HCT116 (cell line): ENCODE measurements around the gene CEP57. TPM values are rescaled to one million over a fixed set of nuclear protein-coding genes. Genes with fewer than 3 reads are reported as not detected.

Experiments used
- ATAC-seq: fragments of 200-7000 bp; cut with Tn5 transposase; 2 replicates; pipeline ENCODE4 v1.9.1; 2020; ENCODE audit warnings: mild to moderate bottlenecking, moderate library complexity
- BruUV-seq: library from RNA; stranded (reverse); fragments of 400-500 nt; replicated peaks from 2 replicates; lab custom pipeline; 2021; lab: Mats Ljungman, UMichigan
- CTCF ChIA-PET: fragments of 300-600 bp; sonication (Branson Sonifier 250); formaldehyde crosslinking; loops from one replicate; lab custom pipeline; 2021; ENCODE audit warnings: antibody characterized with exemption; lab: Charles Lee
- POLR2A ChIA-PET: fragments of 300-600, 350-600 bp; sonication (Branson Sonifier 250); formaldehyde crosslinking; loops from one replicate; lab custom pipeline; 2021; ENCODE audit warnings: antibody characterized with exemption; lab: Charles Lee
- RAD21 ChIA-PET, 2 experiments: fragments of 300-600 bp; sonication (Branson Sonifier 250); formaldehyde crosslinking; loops; one replicate each; lab custom pipeline; 2023; ENCODE audit warnings: low total read pairs in 2 of 2; ENCODE audit not compliant: uncharacterized antibody in 2 of 2, unreplicated experiment in 2 of 2, low non-redundant PET in 1 of 2; lab: Charles Lee
- DNase-seq: peaks from one replicate; pipeline ENCODE4 v3.0.0-alpha.2; 2010; ENCODE audit warnings: low read depth, low spot score
- H2AFZ ChIP-seq: fragments of 200-600 bp; shearing (Covaris generic), sonication (generic); 2 replicates; pipeline ENCODE4 v1.6.1; 2017; ENCODE audit warnings: low read depth, mixed run types, mixed read lengths, antibody characterized with exemption, low read length; ENCODE audit not compliant: poor library complexity, severe bottlenecking
- H3K27ac ChIP-seq: 2 replicates; pipeline ENCODE4 v1.5.1; 2012; ENCODE audit warnings: low read depth, low read length
- H3K27me3 ChIP-seq: fragments of 200-600 bp; sonication (generic); 2 replicates; pipeline ENCODE4 v1.6.1; 2016; ENCODE audit warnings: mixed run types, low read length, mixed read lengths; ENCODE audit not compliant: insufficient read depth
- H3K36me3 ChIP-seq, 2 experiments: fragments of 200-500 bp in 1 of 2; fragments of 200-600 bp in 1 of 2; sonication (Bioruptor generic) in 1 of 2; sonication (generic) in 1 of 2; 2 replicates each; pipeline versions ENCODE4 v1.5.1 to v1.6.1; 2014 to 2016; ENCODE audit warnings: low read length in 2 of 2, inconsistent platforms in 1 of 2, mixed read lengths in 1 of 2, mixed run types in 1 of 2; ENCODE audit not compliant: insufficient read depth in 2 of 2, control insufficient read depth in 1 of 2
- H3K4me1 ChIP-seq, 2 experiments: fragments of 200-600 bp in 1 of 2; sonication (generic) in 1 of 2; 2 replicates each; pipeline versions ENCODE4 v1.5.1 to v1.6.1; 2012 to 2017; ENCODE audit warnings: low read length in 2 of 2, inconsistent platforms in 1 of 2, mild to moderate bottlenecking in 1 of 2, mixed read lengths in 1 of 2, mixed run types in 1 of 2, moderate library complexity in 1 of 2; ENCODE audit not compliant: insufficient read depth in 2 of 2, control insufficient read depth in 1 of 2
- H3K4me2 ChIP-seq: fragments of 200-600 bp; sonication (generic); 2 replicates; pipeline ENCODE4 v1.6.1; 2017; ENCODE audit warnings: mixed run types, low read length, mixed read lengths
- H3K4me3 ChIP-seq, 2 experiments: fragments of 200-600 bp in 1 of 2; sonication (generic) in 1 of 2; replicated peaks in 1 of 2; 2 replicates each; pipeline ENCODE4 v1.5.1; 2011 to 2016; ENCODE audit warnings: low read length in 2 of 2, control low read depth in 1 of 2, low read depth in 1 of 2, mild to moderate bottlenecking in 1 of 2, mixed read lengths in 1 of 2, mixed run types in 1 of 2
- H3K79me2 ChIP-seq: fragments of 200-600 bp; sonication (generic); 2 replicates; pipeline ENCODE4 v1.6.1; 2017; ENCODE audit warnings: mild to moderate bottlenecking, mixed run types, low read length, moderate library complexity, mixed read lengths; ENCODE audit not compliant: insufficient read depth
- H3K9ac ChIP-seq: fragments of 200-600 bp; sonication (generic); 2 replicates; pipeline ENCODE4 v1.6.1; 2016; ENCODE audit warnings: low read length, mixed read lengths
- H3K9me2 ChIP-seq: fragments of 200-600 bp; sonication (generic), shearing (Covaris generic); 2 replicates; pipeline ENCODE4 v1.6.1; 2017; ENCODE audit warnings: mixed run types, mild to moderate bottlenecking, moderate library complexity; ENCODE audit not compliant: insufficient read depth
- H3K9me3 ChIP-seq, 2 experiments: fragments of 200-500 bp in 1 of 2; fragments of 200-600 bp in 1 of 2; sonication (Bioruptor generic) in 1 of 2; sonication (generic) in 1 of 2; 2 replicates each; pipeline ENCODE4 v1.6.1; 2014 to 2017; ENCODE audit warnings: low read length in 2 of 2, mixed read lengths in 2 of 2, inconsistent platforms in 1 of 2, low read depth in 1 of 2, mild to moderate bottlenecking in 1 of 2, mixed run types in 1 of 2, moderate library complexity in 1 of 2; ENCODE audit not compliant: control insufficient read depth in 1 of 2, insufficient read depth in 1 of 2
- H4K20me1 ChIP-seq: fragments of 200-600 bp; sonication (generic), shearing (Covaris generic); 2 replicates; pipeline ENCODE4 v1.6.1; 2017; ENCODE audit warnings: mixed run types, mild to moderate bottlenecking, moderate library complexity; ENCODE audit not compliant: insufficient read depth
- ATF3 ChIP-seq: IDR thresholded peaks from 2 replicates; pipeline ENCODE4 v1.6.1; 2012
- CBX3 ChIP-seq: IDR thresholded peaks from 2 replicates; pipeline ENCODE4 v1.6.1; 2012; ENCODE audit warnings: low read depth
- CEBPB ChIP-seq: IDR thresholded peaks from 2 replicates; pipeline ENCODE4 v1.6.1; 2012; ENCODE audit warnings: low read depth
- CTCF ChIP-seq, 3 experiments: fragments of 200-600 bp in 1 of 3; sonication (generic) in 1 of 3; IDR thresholded peaks in 2 of 3; conservative IDR thresholded peaks in 1 of 3; 2 replicates each; pipeline ENCODE4 v1.5.1; 2012 to 2017; ENCODE audit warnings: low read depth in 2 of 3, low read length in 2 of 3, antibody characterized with exemption in 1 of 3, borderline replicate concordance in 1 of 3, control low read depth in 1 of 3, mild to moderate bottlenecking in 1 of 3, mixed read lengths in 1 of 3, mixed run types in 1 of 3, moderate library complexity in 1 of 3; ENCODE audit not compliant: insufficient read depth in 1 of 3
- ELF1 ChIP-seq: IDR thresholded peaks from 2 replicates; pipeline ENCODE4 v1.6.1; 2012; ENCODE audit warnings: low read depth, borderline replicate concordance
- EZH2phosphoT487 ChIP-seq: fragments of 200-600 bp; IDR thresholded peaks from 2 replicates; pipeline ENCODE4 v1.6.1; 2018; ENCODE audit warnings: antibody characterized with exemption, borderline replicate concordance
- JUND ChIP-seq: IDR thresholded peaks from 2 replicates; pipeline ENCODE4 v1.6.1; 2012
- MAX ChIP-seq: IDR thresholded peaks from 2 replicates; pipeline ENCODE4 v1.6.1; 2012
- POLR2AphosphoS5 ChIP-seq: IDR thresholded peaks from 2 replicates; pipeline ENCODE4 v1.6.1; 2011; ENCODE audit warnings: mild to moderate bottlenecking, low read depth, low read length, moderate library complexity
- RAD21 ChIP-seq: IDR thresholded peaks from 2 replicates; pipeline ENCODE4 v1.6.1; 2012; ENCODE audit warnings: low read depth, mild to moderate bottlenecking
- SIN3A ChIP-seq: IDR thresholded peaks from 2 replicates; pipeline ENCODE4 v1.6.1; 2012; ENCODE audit warnings: low read depth
- SP1 ChIP-seq: IDR thresholded peaks from 2 replicates; pipeline ENCODE4 v1.6.1; 2012; ENCODE audit warnings: low read depth
- SRF ChIP-seq: IDR thresholded peaks from 2 replicates; pipeline ENCODE4 v1.6.1; 2012; ENCODE audit warnings: low read depth
- TCF7L2 ChIP-seq: IDR thresholded peaks from 2 replicates; pipeline ENCODE4 v1.7.0; 2011; ENCODE audit warnings: borderline replicate concordance, inconsistent platforms; ENCODE audit not compliant: insufficient read depth, insufficient read length; ENCODE audit errors: extremely low read depth
- YY1 ChIP-seq: IDR thresholded peaks from 2 replicates; pipeline ENCODE4 v1.6.1; 2011; ENCODE audit warnings: low read length, low read depth, moderate library complexity, mild to moderate bottlenecking; ENCODE audit not compliant: insufficient replicate concordance; ENCODE audit errors: extremely low read depth
- ZBTB33 ChIP-seq: IDR thresholded peaks from 2 replicates; pipeline ENCODE4 v1.6.1; 2011; ENCODE audit warnings: mild to moderate bottlenecking, low read length, moderate library complexity; ENCODE audit not compliant: insufficient replicate concordance; ENCODE audit errors: extremely low read depth
- ZFX ChIP-seq: fragments of 450-650 bp; IDR thresholded peaks from 2 replicates; pipeline ENCODE4 v1.6.1; 2017
- ZNF274 ChIP-seq: fragments of 200-500 bp; sonication (Bioruptor generic); IDR thresholded peaks from 2 replicates; pipeline ENCODE4 v1.6.1; 2014; ENCODE audit warnings: mild to moderate bottlenecking, low read depth, low read length, inconsistent platforms
- intact Hi-C: fragments of 100-400 bp; cut with micrococcal nuclease; formaldehyde crosslinking; loops from 2 replicates; pipeline ENCODE4 v1.10.0; 2022
- total RNA-seq: library from RNA; stranded (reverse); gene quantifications from one replicate; pipeline ENCODE4 v1.2.1, GENCODE V29; 2021; ENCODE audit not compliant: unreplicated experiment

CEP57 gene
- total RNA-seq, 1 experiment from 2014 or later: 43.3 TPM

GRCh38 chr11:95767498-95767897, 22.8 kb upstream of the CEP57 start:
- no peak overlapping the region for H3K27ac ChIP-seq
- TF ChIP-seq JUND (no peak), SIN3A (no peak), SRF (no peak), ZNF274 (no peak), POLR2AphosphoS5 (no peak), MAX (no peak), CEBPB (no peak), ZBTB33 (no peak), YY1 (no peak), CTCF (IDR thresholded peaks at IDR 0.05 in 2 of 3, conservative IDR thresholded peaks at IDR 0.05 in 1 of 3; ENCODE audit: borderline replicate concordance in 1 of 3, insufficient read depth in 1 of 3, low read depth in 2 of 3, low read length in 2 of 3) (no peak), ELF1 (no peak), SP1 (no peak), CBX3 (no peak), EZH2phosphoT487 (no peak), ZFX (no peak), TCF7L2 (no peak), RAD21 (no peak), ATF3 (no peak)
- RAD21 ChIA-PET: no interaction called here
- H3K4me3 ChIP-seq: no peak overlapping the region
- no peaks in the 10 kb centered on the region for H3K27me3 ChIP-seq
- peaks cover 0 to 13% of the 10 kb centered on the region in 2 experiments; a peak in 1 of 4 replicates for H3K36me3 ChIP-seq
- DNase-seq (no peak), ATAC-seq (no peak)
- H3K4me1 ChIP-seq: no peaks in the 10 kb centered on the region
- H3K9me2 ChIP-seq: no peaks in the 10 kb centered on the region
- H3K79me2 ChIP-seq: no peaks in the 10 kb centered on the region
- no peaks in the 10 kb centered on the region for H4K20me1 ChIP-seq
- POLR2A ChIA-PET: no interaction called here
- H2AFZ ChIP-seq: no peak overlapping the region
- H3K9me3 ChIP-seq: no peaks in the 10 kb centered on the region
- CTCF ChIA-PET: interaction anchor here (1.2 to 1.3 kb wide), 2 partner anchors 613 to 615 kb away, joined by 4 to 6 read pairs; no protein-coding TSS in a partner anchor
- no peak overlapping the region for H3K4me2 ChIP-seq
- intact Hi-C loops: loop anchor here (10.0 kb wide), 1 partner anchor 657 kb away; no protein-coding TSS in a partner anchor
- H3K9ac ChIP-seq: no peak overlapping the region
- no TSS peak for BruUV-seq
